HepG2 (cell line): ENCODE data around the gene NHP2.

Source experiments
- HOXA3 ChIP-seq: sonication (generic); formaldehyde crosslinking; IDR thresholded peaks from 2 replicates; pipeline ENCODE4 v1.5.0; 2020; ENCODE audit warnings: missing genetic modification reagents
- MTA3 ChIP-seq: sonication (generic); formaldehyde crosslinking; IDR thresholded peaks from 2 replicates; pipeline ENCODE4 v1.4.0; 2020; ENCODE audit warnings: missing genetic modification reagents
- ZNF24 ChIP-seq: fragments of 450-650 bp; IDR thresholded peaks from 2 replicates; pipeline ENCODE4 v1.6.1; 2017; ENCODE audit warnings: antibody characterized with exemption, mild to moderate bottlenecking

- TF ChIP-seq HOXA3, result no peak
- no peak for TF ChIP-seq MTA3 (CRISPR knock-in tag)
- TF ChIP-seq ZNF24, result no peak
These were observed 12.1 kb downstream of the NHP2 start for GRCh38 chr5:178141550-178141949.
